Gastroesophageal sphincter (tissue), 4 donors: ENCODE measurements around the gene SPATA20. TPM values are rescaled to one million over a fixed set of nuclear protein-coding genes. Genes with fewer than 3 reads are reported as not detected.

ENCODE experiments used
- ATAC-seq: fragments of 150-250 bp; one replicate; pipeline ENCODE4 v1.9.1; 2016; ENCODE audit warnings: mild to moderate bottlenecking, moderate library complexity
- H3K27ac ChIP-seq, 4 donors: fragments of 200-600 bp; sonication (generic) in 3 of 4; 1 replicate in 3 of 4; 2 replicates in 1 of 4; pipeline ENCODE4 v1.5.1; 2016 to 2019
- H3K27me3 ChIP-seq: fragments of 200-600 bp; sonication (generic); one replicate; pipeline ENCODE4 v1.5.1; 2019
- H3K36me3 ChIP-seq, 2 donors: fragments of 200-600 bp; sonication (generic); one replicate each; pipeline ENCODE4 v1.5.1; 2019; ENCODE audit warnings: control low read depth in 1 of 2
- H3K4me1 ChIP-seq, 3 donors: fragments of 200-600 bp; sonication (generic); 1 replicate in 2 of 3; 2 replicates in 1 of 3; pipeline ENCODE4 v1.5.1; 2016 to 2019; ENCODE audit warnings: control low read depth in 2 of 3
- H3K4me3 ChIP-seq, 2 donors: fragments of 200-600 bp; sonication (generic); one replicate each; pipeline ENCODE4 v1.5.1; 2019; ENCODE audit warnings: mild to moderate bottlenecking in 1 of 2, moderate library complexity in 1 of 2
- H3K9me3 ChIP-seq, 3 donors: fragments of 200-600 bp; sonication (generic); one replicate each; pipeline ENCODE4 v1.5.1; 2017 to 2019; ENCODE audit warnings: control low read depth in 2 of 3
- CTCF ChIP-seq, 4 experiments: fragments of 200-600 bp in 2 of 4; fragments of 450-650 bp in 2 of 4; sonication (generic) in 1 of 4; IDR thresholded peaks; one replicate each; pipeline ENCODE4 v1.5.1; 2017 to 2019; ENCODE audit warnings: antibody characterized with exemption in 4 of 4, mild to moderate bottlenecking in 2 of 4, moderate library complexity in 2 of 4
- EP300 ChIP-seq: sonication (generic); formaldehyde crosslinking; IDR thresholded peaks from one replicate; pipeline ENCODE4 v1.6.1; 2017; ENCODE audit warnings: antibody characterized with exemption, mild to moderate bottlenecking
- POLR2A ChIP-seq, 2 donors: fragments of 450-650 bp; IDR thresholded peaks; one replicate each; pipeline ENCODE4 v1.6.1; 2017; ENCODE audit warnings: antibody characterized with exemption in 2 of 2, mild to moderate bottlenecking in 2 of 2, moderate library complexity in 1 of 2
- POLR2AphosphoS5 ChIP-seq: sonication (generic); formaldehyde crosslinking; IDR thresholded peaks from one replicate; pipeline ENCODE4 v1.6.1; 2017; ENCODE audit warnings: antibody characterized with exemption
- WGBS, 2 donors: methylation state at CpG; one replicate each; pipeline ENCODE4 v1.1.5; 2018; ENCODE audit warnings: low coverage in 1 of 2; 5-methylcytosine and 5-hydroxymethylcytosine counted together
- total RNA-seq, 4 donors: library from RNA; depleted of rRNA; stranded (reverse); fragments of >200 nt; gene quantifications; one replicate each; pipeline ENCODE4 v1.1.0, GENCODE V29; 2016

Gene SPATA20
- total RNA-seq, 4 donors from 2014 or later, result 45.0 to 75.3 (median 59.8) TPM

GRCh38 chr17:50546701-50547034 lies 306 bp upstream of the SPATA20 start:
- 52 to 57% methylated on average over 3 of the region's 4 CpGs for whole genome bisulfite sequencing, 2 donors
- Histone ChIP-seq H3K27me3 (no peaks in the 10 kb centered on the region), H3K4me1 (peaks cover 0 to 49% (median 20%) of the 10 kb centered on the region in 3 donors), H3K27ac (peak overlapping the region in 3 of 4 donors; percentile 82 to 90 (median 84)), H3K4me3 (peak overlapping the region in 1 of 2 donors; percentile 65), H3K36me3 (peaks cover 0 to 31% of the 10 kb centered on the region in 2 donors), H3K9me3 (no peaks in the 10 kb centered on the region)
- no peak for ATAC-seq
- TF ChIP-seq EP300, result no peak
- no peak for TF ChIP-seq POLR2AphosphoS5
- no peak for TF ChIP-seq POLR2A (IDR thresholded peaks at IDR 0.05)
- TF ChIP-seq CTCF (IDR thresholded peaks at IDR 0.05), result no peak

- WGBS, 2 donors, result 60% methylated on average over 2 of the region's 5 CpGs; no CpG with 5 or more reads in 1 of the 2 donors
- Histone ChIP-seq H3K4me1 (peaks cover 0 to 41% (median 15%) of the 10 kb centered on the region in 3 donors), H3K27me3 (no peaks in the 10 kb centered on the region), H3K4me3 (peak overlapping the region in 1 of 2 donors; percentile 65), H3K27ac (peak overlapping the region in 3 of 4 donors; percentile 82 to 90 (median 84)), H3K36me3 (peaks cover 0 to 42% of the 10 kb centered on the region in 2 donors), H3K9me3 (no peaks in the 10 kb centered on the region)
- TF ChIP-seq POLR2AphosphoS5, result no peak
- no peak for TF ChIP-seq POLR2A (IDR thresholded peaks at IDR 0.05)
- TF ChIP-seq CTCF (IDR thresholded peaks at IDR 0.05), result no peak
- no peak for TF ChIP-seq EP300
- ATAC-seq, result no peak
These were observed 736 bp downstream of the SPATA20 start for GRCh38 chr17:50547736-50548083.

- no peak for TF ChIP-seq CTCF (IDR thresholded peaks at IDR 0.05)
- no peak for TF ChIP-seq POLR2AphosphoS5
- no peak for TF ChIP-seq EP300
- TF ChIP-seq POLR2A (IDR thresholded peaks at IDR 0.05), result no peak
- 67% methylated on average over 3 of the region's 18 CpGs; no CpG with 5 or more reads in 1 of the 2 donors for WGBS, 2 donors
- Histone ChIP-seq H3K4me1 (peaks cover 0 to 34% (median 13%) of the 10 kb centered on the region in 3 donors), H3K27me3 (no peaks in the 10 kb centered on the region), H3K9me3 (no peaks in the 10 kb centered on the region), H3K27ac (no peak overlapping the region), H3K4me3 (no peak overlapping the region), H3K36me3 (peaks cover 0 to 53% of the 10 kb centered on the region in 2 donors)
- ATAC-seq, result no peak
These were observed 1.9 kb downstream of the SPATA20 start for GRCh38 chr17:50548831-50549230.

GRCh38 chr17:50549256-50549941 lies 2.4 kb downstream of the SPATA20 start:
- Histone ChIP-seq H3K36me3 (peaks cover 0 to 58% of the 10 kb centered on the region in 2 donors), H3K4me1 (peaks cover 0 to 34% (median 13%) of the 10 kb centered on the region in 3 donors), H3K27me3 (no peaks in the 10 kb centered on the region), H3K9me3 (no peaks in the 10 kb centered on the region), H3K4me3 (no peak overlapping the region), H3K27ac (no peak overlapping the region)
- ATAC-seq, result no peak
- 86 to 89% methylated on average over 5 to 9 of the region's 19 CpGs for WGBS, 2 donors
- no peak for TF ChIP-seq EP300

GRCh38 chr17:50549969-50550368 lies 3.0 kb downstream of the SPATA20 start:
- 87 to 92% methylated on average over 3 to 6 of the region's 11 CpGs for whole genome bisulfite sequencing, 2 donors

More at GRCh38 chr17:50549969-50550368, 3.0 kb downstream of the SPATA20 start:
- H3K27me3 ChIP-seq, result no peaks in the 10 kb centered on the region
- no peaks in the 10 kb centered on the region for H3K9me3 ChIP-seq
- no peak overlapping the region for H3K27ac ChIP-seq
- peaks cover 0 to 64% of the 10 kb centered on the region in 2 donors for H3K36me3 ChIP-seq
- peaks cover 0 to 34% (median 13%) of the 10 kb centered on the region in 3 donors for H3K4me1 ChIP-seq
- ATAC-seq, result no peak
- TF ChIP-seq POLR2AphosphoS5 (no peak), CTCF (IDR thresholded peaks at IDR 0.05) (no peak), EP300 (no peak), POLR2A (IDR thresholded peaks at IDR 0.05) (no peak)
- H3K4me3 ChIP-seq, result no peak overlapping the region
